Amniotic epithelial cell (primary cell): ENCODE results near the gene YTHDF2.
"Not testable (repeated sequence)": the region's sequence is repeated elsewhere in the genome, so short reads cannot be mapped to it uniquely, and the experiment has no call there.

ENCODE experiments used
- DNase-seq: peaks from one replicate; pipeline ENCODE4 v3.0.0-alpha.2; 2010; ENCODE audit warnings: low read depth

Gene YTHDF2

GRCh38 chr1:28736450-28737306, at the start of gene YTHDF2:
Gene YTHDF2 (plus strand): TSS chr1:28736940. CDS start chr1:28737121, 181 bp downstream.
- DNase-seq = peak; percentile 93

- DNase-seq = not testable (repeated sequence)
These were observed 45.1 kb upstream of the YTHDF2 start for GRCh38 chr1:28691627-28692026.

- no peak for DNase-seq
These were observed 33.1 kb upstream of the YTHDF2 start for GRCh38 chr1:28703629-28704028.

GRCh38 chr1:28716336-28716735, 20.4 kb upstream of the YTHDF2 start:
- DNase-seq = no peak

- DNase-seq = peak; percentile 14
These were observed 18.6 kb upstream of the YTHDF2 start for GRCh38 chr1:28718166-28718565.

GRCh38 chr1:28718586-28719331, 18.0 kb upstream of the YTHDF2 start:
- peak; percentile 64 for DNase-seq

GRCh38 chr1:28719332-28719619, 17.5 kb upstream of the YTHDF2 start:
- no peak for DNase-seq

GRCh38 chr1:28720376-28720775, 16.4 kb upstream of the YTHDF2 start:
- DNase-seq = no peak

- peak; percentile 62 for DNase-seq
These were observed 14.8 kb upstream of the YTHDF2 start for GRCh38 chr1:28721927-28722326.

- DNase-seq = not testable (repeated sequence)
These were observed 11.4 kb upstream of the YTHDF2 start for GRCh38 chr1:28725365-28725764.

GRCh38 chr1:28735961-28736449, 735 bp upstream of the YTHDF2 start:
- peak; percentile 17 for DNase-seq

GRCh38 chr1:28737307-28738132, 780 bp downstream of the YTHDF2 start:
- peak; percentile 56 for DNase-seq

- no peak for DNase-seq
These were observed 3.4 kb downstream of the YTHDF2 start for GRCh38 chr1:28740118-28740517.

GRCh38 chr1:28744184-28744583, 7.4 kb downstream of the YTHDF2 start:
- DNase-seq = no peak

GRCh38 chr1:28745653-28746173, 9.0 kb downstream of the YTHDF2 start:
- DNase-seq = no peak

- peak; percentile 77 for DNase-seq
These were observed 13.6 kb downstream of the YTHDF2 start for GRCh38 chr1:28750330-28750729.

- DNase-seq = peak; percentile 19
These were observed 14.1 kb downstream of the YTHDF2 start for GRCh38 chr1:28750771-28751294.

- DNase-seq = peak; percentile 83
These were observed 14.7 kb downstream of the YTHDF2 start for GRCh38 chr1:28751315-28752060.

GRCh38 chr1:28755701-28756100, 19.0 kb downstream of the YTHDF2 start:
- DNase-seq = no peak

- DNase-seq = peak; percentile 27
These were observed 20.1 kb downstream of the YTHDF2 start for GRCh38 chr1:28756846-28757245.

GRCh38 chr1:28758420-28758819, 21.7 kb downstream of the YTHDF2 start:
- DNase-seq = no peak
